Measurements from ENCODE around the gene ZSCAN21.
"Not testable (repeated sequence)": the region's sequence is repeated elsewhere in the genome, so short reads cannot be mapped to it uniquely, and the experiment has no call there.

Gene ZSCAN21

DNA sequence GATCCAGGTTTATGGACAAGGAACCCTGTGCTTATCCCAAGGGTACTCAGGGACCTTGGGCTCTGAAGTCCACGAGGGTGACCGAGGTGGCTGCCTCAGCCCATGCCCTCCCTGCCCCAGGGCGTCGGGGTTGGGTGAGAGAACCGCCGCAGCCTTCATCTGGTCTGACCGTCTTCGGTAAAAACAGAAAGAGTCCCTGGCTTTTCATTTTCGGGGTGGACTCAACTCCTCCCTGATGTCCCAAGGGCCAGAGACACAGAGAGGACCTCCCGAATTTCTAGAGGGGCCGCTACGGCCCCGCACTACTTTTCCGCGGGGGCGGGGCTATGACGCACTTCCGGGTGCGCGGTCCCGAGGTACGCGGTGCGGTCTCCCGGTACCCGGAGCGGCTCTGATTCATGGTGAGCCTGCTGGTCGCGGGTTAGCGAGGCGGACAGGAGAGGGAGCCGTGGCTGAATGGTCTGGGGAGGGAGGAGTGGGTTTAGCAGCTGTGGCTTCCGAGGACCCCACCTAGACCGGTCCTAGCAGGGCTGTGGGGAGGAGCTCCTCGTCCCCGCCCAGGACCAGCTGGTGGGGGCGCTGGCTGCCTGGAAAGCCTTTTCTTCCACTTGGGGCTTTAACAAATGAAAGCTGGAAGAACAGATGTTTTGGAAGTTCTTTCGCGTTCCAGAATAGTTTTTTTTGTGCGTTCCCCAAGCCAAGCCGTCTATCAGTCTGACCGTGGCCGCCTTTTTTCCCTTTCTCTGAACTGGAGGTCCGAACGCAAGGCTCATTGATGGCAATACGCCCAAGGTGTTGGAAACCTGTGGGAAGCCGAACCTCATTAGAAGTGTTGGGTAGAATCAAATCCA, at the start of gene ZSCAN21:
Gene ZSCAN21, plus strand, starts transcription at position 334 of the 851 bp plus-strand sequence. CDS start 7,233 bp downstream, outside the sequence.
- peak; percentile 64 for DNase-seq

DNA sequence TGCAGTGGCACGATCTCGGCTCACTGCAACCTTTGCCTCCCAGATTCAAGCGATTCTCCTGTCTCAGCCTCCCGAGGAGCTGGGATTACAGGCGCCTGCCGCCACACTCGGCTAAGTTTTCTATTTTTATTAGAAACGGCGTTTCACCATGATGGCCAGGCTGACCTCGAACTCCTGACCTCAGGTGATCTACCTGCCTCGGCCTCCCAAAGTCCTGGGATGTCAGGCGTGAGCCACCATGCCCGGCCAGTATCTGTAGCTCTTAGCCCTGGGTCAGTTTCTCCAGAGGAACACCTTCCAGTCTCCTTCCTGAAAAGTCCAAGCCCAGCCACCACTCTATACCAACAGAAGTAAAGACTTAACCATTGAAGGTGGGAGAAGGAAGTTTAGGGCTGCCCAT, 49.3 kb upstream of the ZSCAN21 start:
- no peak for DNase-seq

DNA sequence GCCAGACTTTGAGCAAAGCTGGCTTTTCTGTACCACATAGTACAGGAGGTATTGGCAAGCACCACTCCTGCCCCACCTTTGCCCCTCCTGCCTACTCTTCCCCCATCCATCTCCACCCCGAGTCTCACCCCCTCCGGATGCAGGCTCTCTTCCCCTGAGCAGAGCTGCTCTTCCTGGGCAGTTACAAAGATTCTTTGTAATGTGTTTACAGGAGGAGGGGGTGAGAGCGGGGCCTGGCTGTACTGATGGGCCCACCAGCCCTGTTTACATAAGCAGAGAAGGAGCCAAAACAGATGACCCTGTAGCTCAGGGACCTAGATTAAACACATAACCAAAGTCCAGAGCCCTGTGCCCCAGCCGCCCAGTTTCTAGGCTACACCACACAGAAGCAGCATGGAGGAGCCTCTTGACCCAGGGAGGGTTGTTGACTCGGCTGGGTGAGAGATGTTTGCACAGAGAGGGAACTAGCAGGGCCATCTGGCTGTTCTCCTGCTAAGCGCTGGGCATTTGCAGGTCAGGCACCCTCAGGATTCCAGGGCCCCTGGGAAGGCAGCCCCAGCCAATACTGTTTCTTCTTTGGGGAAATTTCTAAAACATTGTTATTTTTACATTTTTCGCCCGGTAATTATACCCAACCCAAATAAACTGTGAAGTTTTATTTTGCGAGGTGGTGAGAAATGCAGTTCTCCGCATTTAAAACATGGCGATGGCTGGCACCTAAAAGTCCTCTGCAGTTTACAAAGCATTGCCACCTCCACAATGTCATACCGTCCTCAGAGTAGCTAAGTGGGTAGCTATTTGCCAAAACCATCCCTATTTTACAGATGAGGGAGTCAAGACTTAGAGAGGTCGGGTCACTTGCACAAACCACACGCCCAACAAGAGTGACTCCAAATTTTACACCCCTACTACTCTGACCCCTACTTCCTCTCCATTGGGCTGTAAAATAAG, 45.6 kb upstream of the ZSCAN21 start:
- no peak for DNase-seq

GRCh38 chr7:100007887-100008286, 41.7 kb upstream of the ZSCAN21 start:
- no peak for DNase-seq

DNA sequence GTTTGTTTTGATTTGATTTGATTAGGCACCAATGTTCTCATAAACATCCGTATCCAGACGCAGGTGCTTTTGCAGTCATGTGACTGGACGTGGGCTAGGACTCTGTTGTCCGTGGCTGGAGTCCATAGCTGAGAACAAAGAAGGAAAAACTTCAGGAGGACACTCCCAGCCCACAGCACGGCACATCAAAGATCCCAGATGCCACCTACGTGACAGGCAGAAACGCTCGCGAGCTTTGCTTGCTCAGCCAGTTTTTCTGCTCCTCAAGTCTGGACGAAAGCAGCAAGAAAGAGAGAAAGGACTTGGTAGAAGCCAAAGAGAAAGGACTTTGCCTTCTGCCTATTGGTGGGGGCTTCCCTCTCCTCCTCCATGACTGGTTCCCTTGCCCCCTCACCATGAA, 41.0 kb upstream of the ZSCAN21 start:
- no peak for DNase-seq

- not testable (repeated sequence) for DNase-seq
Measured at GRCh38 chr7:100009952-100010351, 39.6 kb upstream of the ZSCAN21 start.

DNA sequence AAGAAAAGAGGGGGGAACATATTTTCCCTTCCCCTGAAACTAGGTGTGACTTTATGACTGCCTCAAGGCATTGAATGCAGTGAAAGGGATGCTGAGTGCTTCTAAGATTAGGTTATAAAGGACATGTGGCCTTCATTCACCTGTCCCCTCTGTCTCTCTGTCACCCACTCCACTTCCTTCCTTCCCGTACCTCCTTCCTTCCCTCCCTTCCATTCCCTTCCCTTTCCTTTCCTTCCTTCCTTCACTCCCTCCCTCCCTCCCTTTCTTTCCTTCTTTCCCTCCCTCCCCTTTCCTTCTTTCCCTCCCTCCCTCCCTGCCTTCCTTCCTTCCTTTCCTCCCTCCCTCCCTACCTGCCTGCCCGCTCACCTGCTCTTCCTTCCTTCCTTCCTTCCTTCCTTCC, 38.7 kb upstream of the ZSCAN21 start:
- DNase-seq: no peak

GRCh38 chr7:100011516-100011915, 38.1 kb upstream of the ZSCAN21 start:
- no peak for DNase-seq

DNA sequence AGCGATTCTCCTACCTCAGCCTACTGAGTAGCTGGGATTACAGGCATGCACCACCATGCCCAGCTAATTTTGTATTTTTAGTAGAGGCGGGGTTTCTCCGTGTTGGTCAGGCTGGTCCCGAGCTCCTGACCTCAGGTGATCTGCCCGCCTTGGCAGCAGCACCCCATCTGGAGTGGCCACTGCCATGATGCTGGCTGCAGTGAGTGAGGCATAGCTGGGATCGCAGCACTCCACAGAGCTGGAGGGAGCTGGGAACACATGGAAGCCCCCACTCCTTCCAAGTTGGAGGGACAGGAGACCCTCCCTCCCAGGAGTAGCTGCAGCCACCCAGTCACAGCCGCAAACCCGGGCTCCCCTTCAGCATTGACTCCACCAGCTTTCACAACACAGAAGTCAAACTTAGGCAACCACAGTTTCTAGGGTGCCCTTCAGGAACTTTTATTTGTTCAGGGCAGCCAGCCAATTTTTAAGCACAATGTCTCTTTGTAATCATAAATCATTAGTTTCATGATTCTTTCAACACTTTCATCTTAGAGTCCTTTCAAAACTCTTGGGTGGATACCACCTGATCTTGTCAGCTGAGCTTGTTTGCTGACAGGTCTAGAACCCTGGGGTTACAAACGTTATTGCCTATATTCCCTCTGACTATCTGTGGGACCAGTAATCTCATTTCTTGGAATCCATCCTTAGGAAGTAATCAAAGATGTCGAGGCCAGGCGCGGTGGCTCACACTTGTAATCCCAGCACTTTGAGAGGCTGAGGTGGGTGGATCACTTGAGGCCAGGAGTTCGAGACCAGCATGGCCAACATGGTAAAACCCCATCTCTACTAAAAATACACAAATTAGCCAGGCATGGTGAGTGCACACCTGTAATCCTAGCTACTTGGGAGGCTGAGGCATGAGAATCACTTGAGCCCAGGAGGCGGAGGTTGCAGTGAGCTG, 36.9 kb upstream of the ZSCAN21 start:
- DNase-seq: not testable (repeated sequence)

DNA sequence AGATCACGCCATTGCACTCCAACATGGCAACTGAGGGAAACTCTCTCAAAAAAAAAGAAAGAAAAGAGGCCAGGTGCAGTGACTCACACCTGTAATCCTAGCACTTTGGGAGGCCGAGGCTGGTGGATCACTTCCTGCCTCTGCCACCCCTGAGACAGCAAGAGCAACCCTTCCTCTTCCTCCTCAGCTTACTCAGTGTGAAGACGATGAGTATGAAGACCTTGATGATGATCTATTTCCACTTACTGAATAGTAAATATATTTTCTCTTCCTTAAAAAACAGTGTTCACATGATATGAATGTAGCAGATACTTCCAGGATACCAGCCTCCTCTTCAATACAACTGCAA, 36.3 kb upstream of the ZSCAN21 start:
- no peak for DNase-seq

- peak; percentile 82 for DNase-seq
Measured at GRCh38 chr7:100015232-100016214, 34.1 kb upstream of the ZSCAN21 start, which contains the start of gene ZKSCAN1. Gene ZKSCAN1, plus strand, starts transcription at chr7:100015596. Its CDS starts 7,911 bp downstream, at chr7:100023507.

- DNase-seq: no peak
Measured at GRCh38 chr7:100016215-100016901, 33.2 kb upstream of the ZSCAN21 start.

GRCh38 chr7:100017300-100017699, 32.3 kb upstream of the ZSCAN21 start:
- DNase-seq: no peak

DNA sequence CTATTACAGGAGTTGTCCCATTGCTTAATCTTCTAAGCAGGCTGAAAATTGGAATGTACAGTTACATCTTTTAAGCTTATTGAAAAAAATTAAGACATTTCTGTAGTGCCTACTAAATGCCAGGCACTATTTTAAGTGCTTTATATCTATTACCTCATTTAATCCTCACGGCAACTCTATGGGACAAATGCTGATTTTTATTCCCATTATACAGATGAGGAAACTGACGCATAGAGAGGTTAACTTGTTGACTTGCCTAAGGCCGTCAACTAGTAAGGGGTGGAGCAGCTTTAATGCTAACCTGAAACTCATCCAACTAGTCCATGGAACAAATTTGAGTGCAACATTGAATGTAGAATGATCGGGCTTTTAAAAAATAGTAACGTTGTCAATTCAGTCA, 31.7 kb upstream of the ZSCAN21 start:
- no peak for DNase-seq

DNA sequence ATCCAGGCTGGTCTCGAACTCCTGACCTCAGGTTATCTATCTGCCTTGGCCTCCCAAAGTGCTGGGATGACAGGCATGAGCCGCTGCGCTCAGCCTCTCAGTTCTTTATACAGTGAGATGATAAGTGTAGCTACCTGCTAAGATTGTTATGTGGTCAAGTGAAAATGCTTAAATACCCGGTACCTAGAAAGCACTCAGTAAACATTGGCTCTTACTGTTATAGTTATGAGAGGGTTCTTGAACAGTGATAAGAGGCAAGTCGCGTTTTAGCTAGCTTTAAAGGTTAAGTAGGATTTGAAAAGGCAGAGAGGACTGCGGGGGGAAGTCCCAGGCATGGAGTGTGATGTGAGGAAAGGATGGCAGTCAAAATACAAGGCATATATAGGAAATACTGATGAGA, 29.7 kb upstream of the ZSCAN21 start:
- DNase-seq: no peak

- DNase-seq: no peak
Measured at GRCh38 chr7:100021297-100021696, 28.3 kb upstream of the ZSCAN21 start.

DNA sequence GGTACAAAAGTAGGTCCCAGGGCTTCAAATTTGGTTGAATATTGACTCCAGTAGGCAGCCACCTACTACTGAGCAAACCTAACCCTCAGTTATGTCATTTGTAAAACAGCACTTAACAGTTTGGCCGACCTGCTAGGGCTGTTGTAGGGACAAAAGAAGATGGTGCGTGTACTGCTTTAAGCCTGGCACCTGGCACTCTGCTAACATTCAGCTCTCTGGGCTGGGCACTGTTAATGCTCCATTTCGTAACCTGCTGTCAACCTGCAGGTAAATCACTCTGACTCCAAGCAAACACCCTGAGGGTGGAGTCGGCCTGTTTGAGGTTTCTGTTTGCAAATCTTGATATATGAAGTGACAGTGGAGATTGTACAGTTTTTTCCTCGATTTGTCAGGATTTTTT, 27.0 kb upstream of the ZSCAN21 start:
- DNase-seq: no peak

DNA sequence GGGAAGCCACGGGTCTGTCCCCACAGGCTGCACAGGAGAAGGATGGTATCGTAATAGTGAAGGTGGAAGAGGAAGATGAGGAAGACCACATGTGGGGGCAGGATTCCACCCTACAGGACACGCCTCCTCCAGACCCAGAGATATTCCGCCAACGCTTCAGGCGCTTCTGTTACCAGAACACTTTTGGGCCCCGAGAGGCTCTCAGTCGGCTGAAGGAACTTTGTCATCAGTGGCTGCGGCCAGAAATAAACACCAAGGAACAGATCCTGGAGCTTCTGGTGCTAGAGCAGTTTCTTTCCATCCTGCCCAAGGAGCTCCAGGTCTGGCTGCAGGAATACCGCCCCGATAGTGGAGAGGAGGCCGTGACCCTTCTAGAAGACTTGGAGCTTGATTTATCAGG, 26.0 kb upstream of the ZSCAN21 start:
- DNase-seq: no peak

- DNase-seq: no peak
Measured at GRCh38 chr7:100024020-100024619, 25.5 kb upstream of the ZSCAN21 start.

DNA sequence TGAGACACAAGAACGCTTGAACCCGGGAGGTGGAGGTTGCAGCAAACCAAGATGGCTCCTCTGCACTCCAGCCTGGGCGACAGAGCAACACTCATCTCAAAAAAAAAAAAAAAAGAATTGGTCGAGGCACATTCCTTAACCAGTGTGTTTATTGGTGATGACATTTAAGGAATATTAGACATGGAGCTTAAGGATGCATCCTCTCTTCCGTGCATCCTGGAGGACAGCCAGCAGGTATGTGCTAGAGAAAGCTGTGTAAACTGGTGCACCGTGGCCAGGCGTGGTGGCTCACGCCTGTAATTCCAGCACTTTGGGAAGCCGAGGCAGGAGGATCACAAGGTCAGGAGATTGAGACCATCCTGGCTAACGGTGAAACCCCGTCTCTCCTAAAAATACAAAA, 22.4 kb upstream of the ZSCAN21 start:
- no peak for DNase-seq

All from NCI-H1048 (cell line).